Keratinocyte (primary cell): ENCODE measurements around the gene SREBF2. TPM values are rescaled to one million over a fixed set of nuclear protein-coding genes. Genes with fewer than 3 reads are reported as not detected.

Experiments
- DNase-seq: peaks from one replicate; pipeline ENCODE4 v3.0.0-alpha.2; 2011; ENCODE audit warnings: low read depth, missing footprints, low spot score
- FAIRE-seq: peaks from 2 replicates; lab custom pipeline; 2011; peaks lifted over from hg19 to GRCh38; lab: Jason Lieb, UNC
- H2AFZ ChIP-seq: 2 replicates; pipeline ENCODE4 v1.6.0; 2012; ENCODE audit warnings: low read length, control low read depth, inconsistent platforms; ENCODE audit not compliant: control insufficient read depth
- H3K27ac ChIP-seq: 2 replicates; pipeline ENCODE4 v1.5.1; 2011; ENCODE audit warnings: low read length; ENCODE audit not compliant: control insufficient read depth, insufficient read depth
- H3K27me3 ChIP-seq: 3 replicates; pipeline ENCODE4 v1.6.0; 2011; ENCODE audit warnings: low read length; ENCODE audit not compliant: control insufficient read depth, insufficient read depth; ENCODE audit errors: extremely low read depth
- H3K36me3 ChIP-seq, 2 experiments: 2 replicates in 1 of 2; 3 replicates in 1 of 2; pipeline ENCODE4 v1.5.1; 2011; ENCODE audit warnings: low read length in 2 of 2, mild to moderate bottlenecking in 1 of 2; ENCODE audit not compliant: control insufficient read depth in 2 of 2, insufficient read depth in 2 of 2; ENCODE audit errors: extremely low read depth in 1 of 2
- H3K4me1 ChIP-seq: 3 replicates; pipeline ENCODE4 v1.5.1; 2011; ENCODE audit warnings: low read length; ENCODE audit not compliant: control insufficient read depth, insufficient read depth; ENCODE audit errors: extremely low read depth
- H3K4me2 ChIP-seq: 3 replicates; pipeline ENCODE4 v1.6.0; 2011; ENCODE audit warnings: low read depth, low read length; ENCODE audit not compliant: control insufficient read depth, insufficient read depth; ENCODE audit errors: extremely low read depth
- H3K4me3 ChIP-seq, 3 experiments: fragments of 200-600 bp in 1 of 3; sonication (generic) in 1 of 3; 2 replicates in 2 of 3; 3 replicates in 1 of 3; pipeline ENCODE4 v1.5.1; 2011 to 2016; ENCODE audit warnings: low read length in 3 of 3, mild to moderate bottlenecking in 3 of 3, control low read depth in 2 of 3, inconsistent platforms in 1 of 3, low read depth in 1 of 3, mixed read lengths in 1 of 3, mixed run types in 1 of 3, moderate library complexity in 1 of 3; ENCODE audit not compliant: control insufficient read depth in 2 of 3, insufficient read depth in 2 of 3; ENCODE audit errors: extremely low read depth in 1 of 3
- H3K79me2 ChIP-seq: 2 replicates; pipeline ENCODE4 v1.6.0; 2012; ENCODE audit warnings: low read length; ENCODE audit not compliant: control insufficient read depth, insufficient read depth
- H3K9ac ChIP-seq: 3 replicates; pipeline ENCODE4 v1.6.0; 2011; ENCODE audit warnings: low read length; ENCODE audit not compliant: control insufficient read depth, insufficient read depth; ENCODE audit errors: extremely low read depth
- H3K9me1 ChIP-seq: 3 replicates; pipeline ENCODE4 v1.6.0; 2011; ENCODE audit warnings: low read length; ENCODE audit not compliant: control insufficient read depth, insufficient read depth; ENCODE audit errors: extremely low read depth
- H3K9me3 ChIP-seq: 2 replicates; pipeline ENCODE4 v1.5.1; 2012; ENCODE audit warnings: low read depth, low read length; ENCODE audit not compliant: control insufficient read depth
- H4K20me1 ChIP-seq: 3 replicates; pipeline ENCODE4 v1.6.0; 2011; ENCODE audit warnings: low read length; ENCODE audit not compliant: control insufficient read depth, insufficient read depth; ENCODE audit errors: extremely low read depth
- CTCF ChIP-seq, 3 experiments: IDR thresholded peaks in 1 of 3; conservative IDR thresholded peaks in 1 of 3; optimal IDR thresholded peaks in 1 of 3; 2 replicates in 2 of 3; 3 replicates in 1 of 3; pipeline versions ENCODE3 to v1.5.1; 2011; ENCODE audit warnings: low read length in 3 of 3, mild to moderate bottlenecking in 3 of 3, moderate library complexity in 2 of 3, control low read depth in 1 of 3, inconsistent platforms in 1 of 3; ENCODE audit not compliant: insufficient read depth in 2 of 3; ENCODE audit errors: extremely low read depth in 1 of 3
- EZH2 ChIP-seq: IDR thresholded peaks from one replicate; pipeline ENCODE4 v1.6.1; 2012; ENCODE audit warnings: inconsistent platforms, mild to moderate bottlenecking, low read length, moderate library complexity
- dilution Hi-C: fragments of 300-500 bp; cut with MboI; formaldehyde crosslinking; loops from one replicate; pipeline ENCODE4 v1.7.0; 2020; ENCODE audit warnings: low sequenced_read_pairs; ENCODE audit not compliant: extremely low pct_ligation_motif_present
- polyA plus RNA-seq, 5 experiments: library from polyadenylated mRNA; depleted of rRNA in 3 of 5; stranded (reverse) in 3 of 5; stranded (forward) in 1 of 5; unstranded in 1 of 5; fragments of >200 nt; gene quantifications; 1 replicate in 1 of 5; 2 replicates in 3 of 5; 3 replicates in 1 of 5; pipeline versions ENCODE4 v1.2.1 to v1.2.3, GENCODE V29; 2011 to 2012; ENCODE audit warnings: missing spikeins in 2 of 5, low read depth in 1 of 5, low replicate concordance in 1 of 5

SREBF2 gene
- polyA plus RNA-seq, 1 donor (not counting 4 experiments of a cell fraction or from before 2014, with no cell fraction given): 57.5 TPM

- Histone ChIP-seq H3K4me1 (peaks cover 15% of the 10 kb centered on the region), H3K36me3 (no peaks in the 10 kb centered on the region), H3K9ac (no peak overlapping the region), H3K27ac (no peak overlapping the region), H4K20me1 (peaks cover 5% of the 10 kb centered on the region), H3K79me2 (no peaks in the 10 kb centered on the region), H3K9me1 (no peaks in the 10 kb centered on the region), H3K4me3 (no peak overlapping the region), H3K27me3 (peaks cover 59% of the 10 kb centered on the region), H3K4me2 (no peak overlapping the region), H2AFZ (no peak overlapping the region), H3K9me3 (no peaks in the 10 kb centered on the region)
- TF ChIP-seq CTCF (optimal IDR thresholded peaks at IDR 0.05 in 1 of 3, IDR thresholded peaks at IDR 0.05 in 1 of 3, conservative IDR thresholded peaks at IDR 0.05 in 1 of 3; ENCODE audit: extremely low read depth in 1 of 3, insufficient read depth in 2 of 3, low read length in 3 of 3) (no peak), EZH2 (no peak)
- FAIRE-seq (no peak), DNase-seq (no peak)
- dilution Hi-C loops: no loop called here
Observed at GRCh38 chr22:41916745-41917358, 83.9 kb downstream of the SREBF2 start.

GRCh38 chr22:41917375-41917902 lies 84.5 kb downstream of the SREBF2 start:
- Histone ChIP-seq H3K36me3 (no peaks in the 10 kb centered on the region), H3K4me1 (peaks cover 15% of the 10 kb centered on the region), H3K9me1 (no peaks in the 10 kb centered on the region), H3K79me2 (no peaks in the 10 kb centered on the region), H3K4me2 (no peak overlapping the region), H3K27ac (no peak overlapping the region), H4K20me1 (peaks cover 5% of the 10 kb centered on the region), H2AFZ (no peak overlapping the region), H3K27me3 (peaks cover 53% of the 10 kb centered on the region), H3K4me3 (no peak overlapping the region), H3K9me3 (no peaks in the 10 kb centered on the region), H3K9ac (no peak overlapping the region)
- dilution Hi-C loops: no loop called here
- DNase-seq: no peak
- TF ChIP-seq EZH2 (no peak), CTCF (optimal IDR thresholded peaks at IDR 0.05 in 1 of 3, IDR thresholded peaks at IDR 0.05 in 1 of 3, conservative IDR thresholded peaks at IDR 0.05 in 1 of 3; ENCODE audit: extremely low read depth in 1 of 3, insufficient read depth in 2 of 3, low read length in 3 of 3) (no peak)
- FAIRE-seq: no peak
